ENCODE data around the gene AMN. TPM values are rescaled to one million over a fixed set of nuclear protein-coding genes. Genes with fewer than 3 reads are reported as not detected.

The AMN gene
- total RNA-seq, 1 donor from 2014 or later, result 0.23 TPM

DNA sequence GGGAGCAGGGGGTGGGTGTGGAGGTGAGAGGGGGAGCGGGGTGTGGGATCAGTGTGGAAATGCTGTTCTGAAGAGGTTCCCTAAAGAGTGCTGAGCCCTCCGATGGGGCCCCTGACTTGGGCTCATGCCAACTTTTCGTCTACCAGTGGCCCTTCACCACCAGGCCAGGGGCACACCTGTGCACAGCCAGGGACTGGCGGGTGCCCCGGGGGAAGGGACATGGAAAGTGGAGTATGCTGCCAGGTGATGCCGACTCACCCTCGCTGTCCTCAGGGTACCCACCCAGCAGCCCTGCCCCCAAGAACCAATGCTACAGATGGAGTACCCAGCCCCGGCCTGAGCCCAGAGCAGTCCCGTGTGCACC lies 26.2 kb downstream of the AMN start:
- no peaks in the 10 kb centered on the region for H3K27me3 Mint-ChIP-seq (ENCODE audit: low read depth)
- peaks cover 5% of the 10 kb centered on the region for H3K36me3 Mint-ChIP-seq (ENCODE audit: low read depth)
- no peak overlapping the region for H3K4me3 Mint-ChIP-seq
- H3K27ac Mint-ChIP-seq (ENCODE audit: unreplicated experiment), result peak overlapping the region; percentile 50
- H3K9me3 Mint-ChIP-seq, result no peaks in the 10 kb centered on the region
- no peaks in the 10 kb centered on the region for H3K4me1 Mint-ChIP-seq
- DNase-seq (ENCODE audit: low read depth, low spot score), result no peak
- TF ChIP-seq, protein P1, sequence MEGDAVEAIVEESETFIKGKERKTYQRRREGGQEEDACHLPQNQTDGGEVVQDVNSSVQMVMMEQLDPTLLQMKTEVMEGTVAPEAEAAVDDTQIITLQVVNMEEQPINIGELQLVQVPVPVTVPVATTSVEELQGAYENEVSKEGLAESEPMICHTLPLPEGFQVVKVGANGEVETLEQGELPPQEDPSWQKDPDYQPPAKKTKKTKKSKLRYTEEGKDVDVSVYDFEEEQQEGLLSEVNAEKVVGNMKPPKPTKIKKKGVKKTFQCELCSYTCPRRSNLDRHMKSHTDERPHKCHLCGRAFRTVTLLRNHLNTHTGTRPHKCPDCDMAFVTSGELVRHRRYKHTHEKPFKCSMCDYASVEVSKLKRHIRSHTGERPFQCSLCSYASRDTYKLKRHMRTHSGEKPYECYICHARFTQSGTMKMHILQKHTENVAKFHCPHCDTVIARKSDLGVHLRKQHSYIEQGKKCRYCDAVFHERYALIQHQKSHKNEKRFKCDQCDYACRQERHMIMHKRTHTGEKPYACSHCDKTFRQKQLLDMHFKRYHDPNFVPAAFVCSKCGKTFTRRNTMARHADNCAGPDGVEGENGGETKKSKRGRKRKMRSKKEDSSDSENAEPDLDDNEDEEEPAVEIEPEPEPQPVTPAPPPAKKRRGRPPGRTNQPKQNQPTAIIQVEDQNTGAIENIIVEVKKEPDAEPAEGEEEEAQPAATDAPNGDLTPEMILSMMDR (conservative IDR thresholded peaks at IDR 0.05), result no peak

DNA sequence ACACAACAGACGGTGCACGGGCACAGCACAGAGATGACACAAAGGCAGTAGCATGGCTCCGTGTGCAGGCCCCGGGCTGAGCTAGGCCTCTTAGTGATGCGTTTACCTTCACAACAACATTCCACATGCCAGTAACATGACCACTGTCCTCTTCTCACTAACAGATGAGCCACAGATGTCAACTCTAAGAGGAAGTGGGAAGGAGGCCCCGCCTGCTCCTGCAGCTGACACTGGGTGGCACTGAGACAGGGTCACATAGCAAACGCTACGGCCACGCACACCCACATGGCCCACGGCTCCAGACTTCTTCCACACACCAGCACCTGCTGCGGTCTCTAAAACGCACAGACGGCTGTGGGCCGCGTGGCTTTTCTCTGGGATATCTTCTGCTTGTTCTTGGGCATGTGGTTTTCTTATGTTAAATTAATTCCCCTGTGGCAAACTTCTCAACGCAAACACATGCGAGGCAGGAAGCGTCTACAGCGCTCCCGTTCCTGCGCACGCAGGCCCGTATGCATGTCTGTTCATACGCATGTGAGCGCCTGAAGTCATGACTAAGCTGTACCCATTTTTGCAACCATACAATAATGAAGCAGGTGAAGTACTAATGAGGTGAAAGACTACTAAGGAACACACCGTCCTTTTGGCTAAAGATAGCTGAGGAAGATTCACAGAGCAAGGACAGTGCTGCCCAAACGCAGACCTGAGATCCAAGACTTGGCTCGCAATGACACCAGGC lies 26.8 kb downstream of the AMN start:
- H3K27ac Mint-ChIP-seq (ENCODE audit: unreplicated experiment), result peak overlapping the region; percentile 50
- DNase-seq (ENCODE audit: low read depth, low spot score), result no peak
- TF ChIP-seq, protein P1 (conservative IDR thresholded peaks at IDR 0.05), result no peak
- no peaks in the 10 kb centered on the region for H3K4me1 Mint-ChIP-seq
- H3K36me3 Mint-ChIP-seq (ENCODE audit: low read depth), result peaks cover 5% of the 10 kb centered on the region
- H3K27me3 Mint-ChIP-seq (ENCODE audit: low read depth), result no peaks in the 10 kb centered on the region
- H3K9me3 Mint-ChIP-seq, result no peaks in the 10 kb centered on the region
- H3K4me3 Mint-ChIP-seq, result no peak overlapping the region

DNA sequence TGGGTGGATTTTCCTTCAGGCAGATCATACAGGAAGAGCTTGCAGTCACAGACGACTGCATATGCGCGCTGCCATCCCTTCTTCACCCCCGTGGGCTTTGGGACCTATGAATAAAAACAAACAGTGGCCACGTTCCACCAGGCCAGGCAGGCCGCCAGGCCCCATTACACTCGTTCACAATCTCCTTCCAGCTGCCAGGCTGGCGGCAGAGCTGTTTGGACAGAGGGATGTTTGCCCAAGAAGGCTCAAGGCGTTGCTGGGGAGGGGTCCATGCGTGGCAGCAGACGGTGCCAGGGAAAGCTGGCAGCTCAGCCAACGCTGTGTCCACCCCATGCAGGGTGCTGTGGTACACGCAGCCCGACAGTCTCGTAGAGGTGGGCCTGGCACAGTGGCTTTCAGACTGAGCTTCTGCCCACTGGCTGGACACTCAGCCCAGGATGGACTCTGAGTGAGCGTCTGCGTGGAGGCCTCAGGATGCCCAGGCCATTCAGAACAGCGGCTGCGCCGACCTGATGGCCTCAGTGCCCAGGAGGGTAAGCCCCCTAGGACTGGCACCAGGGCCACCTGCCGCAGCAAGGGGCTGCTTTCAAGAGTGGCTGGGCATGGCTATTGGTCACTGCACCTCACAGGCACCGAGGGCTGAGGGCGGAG lies 27.5 kb downstream of the AMN start:
- Mint-ChIP-seq H3K36me3 (ENCODE audit: low read depth) (peaks cover 5% of the 10 kb centered on the region), H3K4me3 (no peak overlapping the region), H3K27me3 (ENCODE audit: low read depth) (no peaks in the 10 kb centered on the region), H3K4me1 (no peaks in the 10 kb centered on the region), H3K9me3 (no peaks in the 10 kb centered on the region), H3K27ac (ENCODE audit: unreplicated experiment) (no peak overlapping the region)
- TF ChIP-seq, protein P1 (conservative IDR thresholded peaks at IDR 0.05), result no peak
- no peak for DNase-seq (ENCODE audit: low read depth, low spot score)

DNA sequence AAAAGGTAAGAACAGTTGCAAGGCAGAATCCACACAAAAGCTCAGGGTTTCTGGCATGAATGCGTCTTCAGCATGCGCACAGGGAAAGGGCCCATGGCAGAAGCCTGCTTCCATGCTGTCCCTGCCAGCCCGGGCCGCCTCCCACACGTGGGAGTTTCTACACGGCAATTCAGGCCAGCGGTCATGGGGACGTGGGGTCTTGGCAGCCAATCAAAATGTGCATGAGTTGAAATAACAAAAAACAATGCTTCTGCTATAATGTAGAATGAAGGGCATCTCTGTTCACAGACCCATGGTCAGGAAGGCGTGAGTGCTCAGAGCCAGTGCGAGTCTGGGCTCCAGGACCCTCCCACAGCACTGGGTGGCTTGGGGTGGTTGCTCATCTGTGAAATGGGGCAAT lies 28.6 kb downstream of the AMN start:
- H3K4me3 Mint-ChIP-seq, result no peak overlapping the region
- TF ChIP-seq, protein P1 (conservative IDR thresholded peaks at IDR 0.05), result no peak
- H3K27ac Mint-ChIP-seq (ENCODE audit: unreplicated experiment), result no peak overlapping the region
- H3K27me3 Mint-ChIP-seq (ENCODE audit: low read depth), result no peaks in the 10 kb centered on the region
- DNase-seq (ENCODE audit: low read depth, low spot score), result no peak
- H3K9me3 Mint-ChIP-seq, result no peaks in the 10 kb centered on the region
- peaks cover 5% of the 10 kb centered on the region for H3K36me3 Mint-ChIP-seq (ENCODE audit: low read depth)
- no peaks in the 10 kb centered on the region for H3K4me1 Mint-ChIP-seq

DNA sequence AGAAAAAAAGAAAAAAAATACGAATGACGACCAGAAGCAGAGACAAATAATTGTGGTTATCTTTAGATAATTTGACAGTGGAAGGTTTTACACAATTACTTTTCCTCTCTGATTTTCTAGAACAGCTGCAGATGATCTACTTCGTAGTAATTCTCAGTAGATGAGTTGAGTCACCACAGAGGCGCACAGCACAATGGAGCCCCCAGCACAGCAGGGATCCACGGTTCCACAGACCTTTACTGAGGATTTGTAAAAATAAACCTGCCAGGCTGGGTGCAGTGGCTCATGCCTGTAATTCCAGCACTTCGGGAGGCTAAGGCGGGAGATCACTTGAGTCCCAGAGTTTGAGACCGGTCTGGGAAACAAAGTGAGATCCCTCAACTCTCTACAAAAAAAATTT lies 29.3 kb downstream of the AMN start:
- peaks cover 5% of the 10 kb centered on the region for H3K36me3 Mint-ChIP-seq (ENCODE audit: low read depth)
- H3K4me1 Mint-ChIP-seq, result no peaks in the 10 kb centered on the region
- H3K9me3 Mint-ChIP-seq, result no peaks in the 10 kb centered on the region
- DNase-seq (ENCODE audit: low read depth, low spot score), result no peak
- no peak overlapping the region for H3K27ac Mint-ChIP-seq (ENCODE audit: unreplicated experiment)
- no peaks in the 10 kb centered on the region for H3K27me3 Mint-ChIP-seq (ENCODE audit: low read depth)
- H3K4me3 Mint-ChIP-seq, result no peak overlapping the region
- TF ChIP-seq, protein P1 (conservative IDR thresholded peaks at IDR 0.05), result no peak
